GM19438 (cell line): ENCODE data around the gene RBM28.

Experiments used
- ATAC-seq: cut with Tn5 transposase; IDR thresholded peaks from one replicate; pipeline ENCODE4 v1.9.1; 2021; ENCODE audit warnings: low read depth; ENCODE audit not compliant: unreplicated experiment

Gene RBM28

DNA sequence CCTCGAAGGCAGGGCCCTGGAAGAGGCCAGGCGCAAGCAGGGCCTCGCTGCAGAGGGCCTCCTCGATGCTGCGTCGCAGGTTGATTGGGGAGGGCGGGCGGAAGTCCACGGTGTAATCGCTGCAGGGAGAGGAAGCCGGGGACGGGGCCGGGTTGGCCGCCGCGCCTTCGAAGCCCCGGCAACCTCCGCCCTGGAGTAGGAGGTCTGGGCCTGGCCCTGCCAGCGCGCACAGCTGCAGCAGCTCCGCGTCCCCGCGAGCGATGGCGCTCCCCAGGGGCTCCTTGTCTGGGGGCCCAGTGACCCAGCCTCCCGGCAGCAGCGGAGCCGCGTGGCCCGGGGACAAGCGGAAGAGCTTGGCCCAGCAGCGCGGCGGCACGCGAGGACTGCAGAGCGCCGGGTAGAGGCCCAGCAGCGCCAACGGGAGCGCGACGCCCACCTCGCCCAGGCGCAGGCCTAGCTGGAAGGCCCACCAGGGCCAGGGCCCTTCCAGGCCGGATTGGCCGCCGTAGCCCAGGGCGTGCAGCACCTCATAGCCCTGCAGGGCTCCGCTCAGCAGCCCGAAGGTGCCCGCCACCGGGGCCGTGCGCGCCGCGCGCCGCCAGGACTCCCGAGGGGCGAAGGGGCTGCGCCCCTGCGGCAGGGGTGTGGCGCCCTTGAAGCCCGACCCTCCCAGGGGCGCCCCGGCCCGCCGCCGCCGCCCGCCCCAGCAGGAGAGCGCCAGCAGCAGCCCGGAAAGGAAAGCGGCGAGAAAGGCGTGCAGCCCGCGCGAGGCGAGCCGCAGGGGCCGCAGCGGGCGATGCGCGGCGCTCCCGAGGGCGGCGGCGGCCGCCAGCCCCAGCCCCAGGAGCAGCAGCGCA, 7.8 kb upstream of the RBM28 start:
- no peak for ATAC-seq

- no peak for ATAC-seq
These were observed 7.1 kb upstream of the RBM28 start for GRCh38 chr7:128350708-128351295.

GRCh38 chr7:128349466-128349825, 5.7 kb upstream of the RBM28 start:
- no peak for ATAC-seq

DNA sequence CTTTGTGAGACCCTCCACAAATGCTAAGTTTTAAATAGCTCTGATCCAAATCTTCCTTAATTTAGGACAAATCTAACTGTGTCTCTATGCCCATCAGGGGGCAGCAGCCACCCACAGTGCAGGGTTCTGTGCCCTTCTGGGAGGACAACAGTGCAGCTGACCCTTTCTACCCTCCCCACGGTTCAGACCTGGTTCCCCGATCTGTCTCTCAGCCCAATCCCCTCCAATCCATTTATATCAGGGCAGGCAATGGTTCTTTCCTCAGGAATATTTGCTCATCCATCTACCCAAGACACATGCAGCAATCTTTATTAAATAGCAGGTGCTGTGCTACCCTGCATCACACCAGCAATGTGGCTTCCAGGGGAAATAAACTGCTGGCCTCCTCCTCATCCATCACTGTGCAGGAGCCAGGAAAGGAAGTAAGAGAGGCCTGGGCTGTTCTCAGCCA, 4.0 kb upstream of the RBM28 start:
- ATAC-seq, result no peak

DNA sequence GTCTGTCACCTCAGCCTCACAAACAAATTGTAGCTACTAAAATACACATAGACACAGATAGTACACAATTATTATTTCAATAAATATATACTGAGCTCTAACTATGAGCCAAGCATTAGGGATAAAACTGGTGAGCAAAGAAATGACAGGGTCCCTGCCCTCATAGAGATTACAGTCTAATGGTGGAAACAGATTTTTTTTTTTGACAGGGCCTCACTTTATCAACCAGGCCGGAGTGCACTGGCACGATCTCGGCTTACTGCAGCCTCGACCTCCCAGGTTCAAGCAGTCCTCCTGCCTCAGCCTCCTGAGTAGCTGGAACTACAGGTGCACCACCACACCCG, 695 bp upstream of the RBM28 start:
- ATAC-seq, result no peak

- no peak for ATAC-seq
These were observed 2.0 kb downstream of the RBM28 start for GRCh38 chr7:128341733-128342132.

DNA sequence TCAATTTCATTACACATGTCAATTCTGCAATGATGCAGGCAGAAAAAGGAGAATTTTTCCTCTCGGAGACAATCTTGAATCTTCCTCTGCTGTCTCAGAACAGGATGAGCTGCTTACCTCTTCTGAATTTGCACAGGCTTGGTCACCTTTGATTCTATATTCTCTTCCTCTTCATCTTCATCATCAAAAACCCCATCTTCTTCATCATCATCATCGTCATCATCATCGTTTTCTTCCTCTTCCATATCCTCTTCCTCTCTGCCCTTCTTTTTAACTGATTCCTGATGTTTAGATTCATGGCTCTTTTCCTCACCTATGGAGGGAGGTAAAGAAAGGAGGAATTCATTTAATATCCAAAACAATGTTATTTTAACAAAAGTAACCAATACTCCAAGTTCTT, 8.0 kb downstream of the RBM28 start:
- ATAC-seq, result no peak

DNA sequence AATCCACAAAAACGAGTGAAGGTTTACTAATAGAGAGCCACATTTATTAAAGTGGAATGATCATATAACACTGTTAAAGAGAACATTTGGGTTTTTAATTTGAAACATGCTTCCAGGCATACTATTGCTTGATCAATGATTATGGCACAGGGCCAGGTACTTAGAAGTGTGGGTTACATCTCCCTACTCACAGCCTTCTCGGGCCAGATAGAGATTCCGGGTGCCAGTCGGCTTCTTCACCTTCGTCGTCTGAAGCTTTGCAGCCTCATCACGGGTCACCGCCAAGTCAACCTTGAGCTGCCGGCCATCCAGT, 19.4 kb downstream of the RBM28 start:
- ATAC-seq, result no peak

DNA sequence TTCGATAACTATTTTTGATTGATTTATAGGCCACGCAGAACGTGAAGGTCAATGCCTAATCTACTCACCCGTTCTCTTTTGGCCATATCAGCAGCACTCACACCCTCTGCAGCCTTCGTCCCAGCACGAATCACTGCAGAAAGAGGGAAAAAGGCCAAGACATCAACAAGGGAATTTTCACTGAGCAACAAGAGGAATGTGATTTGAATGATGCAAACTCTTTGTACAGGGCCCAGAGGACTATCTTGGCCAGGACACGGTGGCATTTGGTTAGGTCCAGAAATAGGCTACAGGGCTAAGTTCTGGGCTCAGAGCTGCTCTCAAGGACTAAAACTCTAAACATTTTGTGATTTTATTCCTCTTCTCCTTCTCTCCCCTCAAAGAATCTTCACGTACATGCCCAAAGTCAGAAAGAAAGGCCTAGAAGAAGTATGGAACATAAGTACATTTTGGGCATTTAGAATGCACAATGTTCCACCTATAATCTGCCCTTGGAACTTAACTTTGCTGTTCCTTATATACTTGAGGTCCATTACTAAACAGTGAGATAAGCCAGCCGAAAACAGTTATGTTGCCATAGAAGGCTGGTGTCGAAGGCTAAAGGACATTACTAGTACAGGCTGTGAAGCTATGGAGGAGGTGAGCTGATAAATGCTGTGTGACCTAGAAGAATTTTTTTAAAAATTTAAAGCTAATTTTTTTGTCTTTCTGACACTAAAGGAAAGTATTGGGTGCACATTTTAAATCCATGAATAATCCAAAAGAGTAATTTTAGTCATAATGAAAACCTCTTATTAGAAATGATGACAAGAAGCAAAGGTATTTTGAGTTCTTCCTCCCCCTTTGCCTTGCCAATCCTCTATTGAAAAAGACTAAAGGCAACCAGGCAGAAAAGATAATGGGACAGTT, 20.0 kb downstream of the RBM28 start:
- no peak for ATAC-seq

DNA sequence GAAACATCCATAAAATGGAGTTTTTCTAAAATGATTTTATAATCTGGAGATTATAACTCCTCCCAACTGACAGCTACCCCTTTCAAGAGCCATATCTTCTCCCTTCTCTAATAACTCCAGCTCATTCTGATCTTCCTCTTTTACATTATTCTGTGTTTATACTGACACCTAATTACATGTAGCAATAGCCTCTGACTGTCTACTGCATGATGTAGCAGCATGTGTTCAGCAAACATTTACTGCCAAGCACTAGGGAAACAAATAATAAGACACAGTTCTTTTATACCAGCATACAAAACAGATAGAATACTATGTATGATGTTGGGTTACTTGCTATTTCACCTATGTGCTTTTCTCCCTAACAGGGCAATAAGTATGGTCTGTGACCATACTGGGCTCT, 20.7 kb downstream of the RBM28 start:
- no peak for ATAC-seq

- no peak for ATAC-seq
These were observed 21.6 kb downstream of the RBM28 start for GRCh38 chr7:128322040-128322643.

GRCh38 chr7:128321044-128321422, 22.7 kb downstream of the RBM28 start:
- ATAC-seq, result no peak

GRCh38 chr7:128318691-128319090, 25.0 kb downstream of the RBM28 start:
- no peak for ATAC-seq

DNA sequence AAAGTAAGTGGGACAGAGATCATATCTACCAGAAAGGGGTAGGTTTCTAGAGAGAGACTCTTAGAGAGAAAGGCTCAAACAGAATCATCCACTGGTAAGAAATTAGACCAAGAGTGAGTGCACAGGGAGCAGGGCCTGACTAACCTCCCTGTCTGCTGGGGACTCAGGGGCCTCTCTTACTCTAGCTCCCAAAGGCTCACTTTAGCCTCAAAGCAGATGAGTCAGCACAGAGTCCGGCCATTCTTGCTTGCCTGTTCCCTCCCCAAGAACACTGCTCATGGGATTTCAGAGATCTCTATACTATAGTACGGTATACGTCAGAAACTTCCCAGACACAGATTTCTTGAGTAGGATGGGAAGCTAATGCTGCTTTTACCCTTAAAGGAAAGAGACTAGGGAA, 32.7 kb downstream of the RBM28 start:
- no peak for ATAC-seq

GRCh38 chr7:128310499-128310898, 33.2 kb downstream of the RBM28 start:
- ATAC-seq, result no peak

GRCh38 chr7:128309976-128310375, 33.7 kb downstream of the RBM28 start:
- no peak for ATAC-seq

- no peak for ATAC-seq
These were observed 34.6 kb downstream of the RBM28 start for GRCh38 chr7:128309124-128309523.

DNA sequence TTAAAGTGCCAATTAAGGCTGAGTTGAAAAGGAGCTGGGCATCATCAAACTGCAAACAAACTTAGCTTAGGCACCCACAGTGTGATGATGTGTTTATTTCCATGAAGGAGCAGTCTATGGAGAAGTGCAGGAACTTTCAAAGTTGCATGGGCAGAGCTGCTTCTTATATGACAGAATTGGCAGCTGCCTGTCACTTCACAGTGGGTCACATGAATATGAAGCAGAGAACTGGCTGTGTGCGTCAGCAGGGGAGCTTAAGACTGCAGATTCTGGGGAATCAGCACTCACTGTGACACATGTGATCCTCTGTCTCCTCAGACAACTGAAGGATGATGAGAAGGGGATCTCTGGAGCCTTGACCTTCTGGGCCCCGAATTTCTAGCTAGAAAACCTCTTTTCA, 36.6 kb downstream of the RBM28 start:
- no peak for ATAC-seq

DNA sequence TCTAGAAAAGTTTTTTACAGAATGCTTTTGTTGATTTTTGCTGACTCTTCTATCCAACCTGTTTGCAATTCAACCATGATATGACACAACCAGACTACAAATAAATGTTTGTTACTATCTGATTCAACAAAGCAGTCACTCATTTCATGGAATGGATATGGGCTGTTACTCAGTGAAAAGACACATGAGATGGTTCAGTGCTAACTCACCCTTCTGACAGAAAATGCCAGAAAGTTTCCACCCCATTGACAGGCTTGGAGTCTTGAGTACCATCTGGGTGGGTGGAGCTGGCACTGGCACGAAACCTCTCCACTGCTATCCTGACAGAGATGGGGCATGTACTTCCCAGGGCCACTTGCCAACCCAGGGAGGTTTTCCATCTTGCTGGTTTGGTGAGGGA, 39.5 kb downstream of the RBM28 start:
- no peak for ATAC-seq

- ATAC-seq, result no peak
These were observed 40.1 kb downstream of the RBM28 start for GRCh38 chr7:128303643-128304042.

DNA sequence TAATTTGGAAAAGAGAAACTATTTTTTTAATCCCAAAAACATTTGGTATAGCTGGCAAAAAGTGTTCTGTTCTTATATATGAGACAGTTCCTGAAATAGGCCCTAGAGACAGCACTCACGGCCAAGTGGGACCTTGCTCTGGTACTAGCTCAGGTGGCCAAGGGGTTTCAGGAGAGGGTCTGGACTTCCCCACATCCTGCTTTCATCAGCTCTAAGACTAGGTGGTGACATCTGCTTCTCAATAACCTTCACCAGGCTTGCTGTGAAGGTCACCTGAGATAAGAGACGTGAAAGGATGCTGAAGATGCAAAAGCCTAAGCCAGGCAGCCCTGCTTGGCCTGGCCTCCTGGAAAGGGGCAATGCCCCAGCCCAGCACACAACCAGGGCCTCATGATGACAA, 40.6 kb downstream of the RBM28 start:
- ATAC-seq, result no peak
